Loucy (cell line): ENCODE results near the gene SCAANT1.

ENCODE experiments used
- H2AFZ ChIP-seq: fragments of 200-600 bp; sonication (generic); 2 replicates; pipeline ENCODE4 v1.6.0; 2016; ENCODE audit warnings: antibody characterized with exemption, mild to moderate bottlenecking, low read length, moderate library complexity
- H3F3A ChIP-seq: fragments of 200-600 bp; 2 replicates; pipeline ENCODE4 v1.6.0; 2016; ENCODE audit warnings: antibody characterized with exemption, low read depth, mild to moderate bottlenecking
- H3K27me3 ChIP-seq: fragments of 200-600 bp; sonication (generic); 2 replicates; pipeline ENCODE4 v1.6.1; 2014; ENCODE audit warnings: low read length, mild to moderate bottlenecking; ENCODE audit not compliant: insufficient read depth, poor library complexity, severe bottlenecking
- H3K36me3 ChIP-seq: fragments of 200-600 bp; sonication (generic); 2 replicates; pipeline ENCODE4 v1.6.1; 2016; ENCODE audit warnings: low read length; ENCODE audit not compliant: insufficient read depth
- H3K4me1 ChIP-seq: fragments of 200-600 bp; sonication (generic); 2 replicates; pipeline ENCODE4 v1.5.1; 2014; ENCODE audit warnings: low read length, mild to moderate bottlenecking; ENCODE audit not compliant: insufficient read depth, poor library complexity, severe bottlenecking
- H3K4me2 ChIP-seq: fragments of 200-600 bp; sonication (generic); 2 replicates; pipeline ENCODE4 v1.6.0; 2014; ENCODE audit warnings: antibody characterized with exemption, low read length, low read depth, mild to moderate bottlenecking; ENCODE audit not compliant: poor library complexity, severe bottlenecking
- H3K4me3 ChIP-seq: fragments of 200-600 bp; sonication (generic); 2 replicates; pipeline ENCODE4 v1.5.1; 2014; ENCODE audit warnings: low read length, mild to moderate bottlenecking, mixed read lengths; ENCODE audit not compliant: poor library complexity, severe bottlenecking
- H3K79me2 ChIP-seq: fragments of 200-600 bp; sonication (generic); 2 replicates; pipeline ENCODE4 v1.6.1; 2014; ENCODE audit warnings: low read length; ENCODE audit not compliant: insufficient read depth
- H3K9ac ChIP-seq: fragments of 200-600 bp; sonication (generic); 2 replicates; pipeline ENCODE4 v1.6.0; 2014; ENCODE audit warnings: mild to moderate bottlenecking, low read depth, low read length, moderate library complexity; ENCODE audit not compliant: poor library complexity, severe bottlenecking
- H3K9me2 ChIP-seq: fragments of 200-600 bp; sonication (generic); replicated peaks from 2 replicates; pipeline ENCODE4 v1.6.1; 2016; ENCODE audit warnings: low read depth, low read length, mixed read lengths
- H3K9me3 ChIP-seq: fragments of 200-600 bp; sonication (generic); 2 replicates; pipeline ENCODE4 v1.6.1; 2014; ENCODE audit warnings: mild to moderate bottlenecking, antibody characterized with exemption, low read length, low read depth; ENCODE audit not compliant: insufficient read depth
- H4K20me1 ChIP-seq: fragments of 200-600 bp; sonication (generic); 2 replicates; pipeline ENCODE4 v1.6.0; 2014; ENCODE audit warnings: antibody characterized with exemption, low read length, mild to moderate bottlenecking; ENCODE audit not compliant: insufficient read depth, poor library complexity, severe bottlenecking
- CTCF ChIP-seq: fragments of 200-600 bp; sonication (generic); conservative IDR thresholded peaks from 2 replicates; pipeline ENCODE4 v1.5.1; 2014; ENCODE audit warnings: mild to moderate bottlenecking, antibody characterized with exemption, low read length
- EZH2phosphoT487 ChIP-seq: fragments of 200-600 bp; IDR thresholded peaks from 2 replicates; pipeline ENCODE4 v1.6.1; 2018; ENCODE audit warnings: antibody characterized with exemption, mild to moderate bottlenecking, moderate library complexity, borderline replicate concordance

The SCAANT1 gene

GRCh38 chr3:63908081-63908736 lies 4.0 kb downstream of the SCAANT1 start:
- no peaks in the 10 kb centered on the region for H3K9me2 ChIP-seq
- H3K79me2 ChIP-seq, result peaks cover 60% of the 10 kb centered on the region
- H2AFZ ChIP-seq, result no peak overlapping the region
- peaks cover 8% of the 10 kb centered on the region; the same call in 1 of the 2 replicates for H3K36me3 ChIP-seq
- no peaks in the 10 kb centered on the region; the same call in 1 of the 2 replicates for H3F3A ChIP-seq
- no peaks in the 10 kb centered on the region for H3K9me3 ChIP-seq
- H3K27me3 ChIP-seq, result no peaks in the 10 kb centered on the region
- peaks cover 20% of the 10 kb centered on the region for H4K20me1 ChIP-seq
- H3K4me1 ChIP-seq, result peaks cover 15% of the 10 kb centered on the region
- H3K4me3 ChIP-seq, result no peak overlapping the region
- H3K9ac ChIP-seq, result no peak overlapping the region
- TF ChIP-seq CTCF, result 0 out of 2 replicates have a peak, but pooled peaks have one; percentile 8
- no peak for TF ChIP-seq EZH2phosphoT487
- no peak overlapping the region for H3K4me2 ChIP-seq

- H3K79me2 ChIP-seq, result peaks cover 65% of the 10 kb centered on the region
- H3K4me2 ChIP-seq, result no peak overlapping the region
- H3K9me2 ChIP-seq, result no peaks in the 10 kb centered on the region
- no peaks in the 10 kb centered on the region for H3K27me3 ChIP-seq
- peaks cover 16% of the 10 kb centered on the region for H4K20me1 ChIP-seq
- TF ChIP-seq EZH2phosphoT487, result no peak
- no peak for TF ChIP-seq CTCF
- no peak overlapping the region for H2AFZ ChIP-seq
- peaks cover 5% of the 10 kb centered on the region for H3K4me1 ChIP-seq
- peaks cover 17% of the 10 kb centered on the region; the same call in 1 of the 2 replicates for H3K36me3 ChIP-seq
- H3K9me3 ChIP-seq, result no peaks in the 10 kb centered on the region
- H3K4me3 ChIP-seq, result no peak overlapping the region
- H3K9ac ChIP-seq, result no peak overlapping the region
- no peaks in the 10 kb centered on the region; the same call in 1 of the 2 replicates for H3F3A ChIP-seq
Observed at GRCh38 chr3:63905731-63906620, 6.2 kb downstream of the SCAANT1 start.

- no peaks in the 10 kb centered on the region for H3K27me3 ChIP-seq
Observed at GRCh38 chr3:63900459-63900858, 11.7 kb downstream of the SCAANT1 start.

More at GRCh38 chr3:63900459-63900858, 11.7 kb downstream of the SCAANT1 start:
- Histone ChIP-seq H3K4me1 (no peaks in the 10 kb centered on the region), H3F3A (no peaks in the 10 kb centered on the region), H3K4me3 (no peak overlapping the region), H4K20me1 (peaks cover 21% of the 10 kb centered on the region), H3K4me2 (no peak overlapping the region), H3K36me3 (peaks cover 47% of the 10 kb centered on the region; the same call in 1 of the 2 replicates), H3K9ac (no peak overlapping the region), H3K9me2 (no peaks in the 10 kb centered on the region), H3K9me3 (no peaks in the 10 kb centered on the region), H3K79me2 (peaks cover 42% of the 10 kb centered on the region), H2AFZ (no peak overlapping the region)
- TF ChIP-seq CTCF (no peak), EZH2phosphoT487 (no peak)
